ENCODE results near the gene GPC5. TPM values are rescaled to one million over a fixed set of nuclear protein-coding genes. Genes with fewer than 3 reads are reported as not detected.

The GPC5 gene
- total and polyA plus RNA-seq, 10 donors: 0.04 to 0.83 (median 0.26) TPM; not detected in 3

GRCh38 chr13:92312823-92313222 is 914.4 kb downstream of the GPC5 start:
- no peak overlapping the region for H3K27ac ChIP-seq
- WGBS, 5 donors: 88 to 95% (median 92%) methylated on average over 2 of the region's 2 CpGs
- H3K4me1 ChIP-seq: no peaks in the 10 kb centered on the region
- no peak overlapping the region for H3K4me3 ChIP-seq
- TF ChIP-seq POLR2AphosphoS5 (IDR thresholded peaks at IDR 0.05) (no peak), CTCF (IDR thresholded peaks at IDR 0.05 in 8 of 11, conservative IDR thresholded peaks at IDR 0.05 in 3 of 11) (no peak), POLR2A (IDR thresholded peaks at IDR 0.05) (no peak)
- no peaks in the 10 kb centered on the region for H3K36me3 ChIP-seq
- H3K9me3 ChIP-seq: peaks cover 0 to 4% (median 0%) of the 10 kb centered on the region in 8 donors
- DNase-seq: no peak
- no peaks in the 10 kb centered on the region for H3K27me3 ChIP-seq (replicated peaks in 1 of 7)
- intact Hi-C loops (cut with DNase I; ENCODE audit: low total_unique reads): no loop called here

GRCh38 chr13:92313382-92313781 is 915.0 kb downstream of the GPC5 start:
- no peak overlapping the region for H3K4me3 ChIP-seq
- no peak overlapping the region for H3K27ac ChIP-seq
- TF ChIP-seq POLR2AphosphoS5 (IDR thresholded peaks at IDR 0.05): no peak
- no peak for TF ChIP-seq POLR2A (IDR thresholded peaks at IDR 0.05)
- TF ChIP-seq CTCF (IDR thresholded peaks at IDR 0.05 in 8 of 11, conservative IDR thresholded peaks at IDR 0.05 in 3 of 11): no peak
- H3K9me3 ChIP-seq: peaks cover 0 to 4% (median 0%) of the 10 kb centered on the region in 8 donors
- no peak for DNase-seq
- intact Hi-C loops (cut with DNase I; ENCODE audit: low total_unique reads): no loop called here
- no peaks in the 10 kb centered on the region for H3K4me1 ChIP-seq
- WGBS, 5 donors: 64 to 70% (median 66%) methylated on average over 2 of the region's 2 CpGs
- no peaks in the 10 kb centered on the region for H3K27me3 ChIP-seq (replicated peaks in 1 of 7)
- no peaks in the 10 kb centered on the region for H3K36me3 ChIP-seq

GRCh38 chr13:92315265-92315664 is 916.8 kb downstream of the GPC5 start:
- Histone ChIP-seq H3K9me3 (peaks cover 0 to 4% (median 0%) of the 10 kb centered on the region in 8 donors), H3K27me3 (replicated peaks in 1 of 7) (no peaks in the 10 kb centered on the region), H3K4me1 (no peaks in the 10 kb centered on the region), H3K36me3 (no peaks in the 10 kb centered on the region), H3K27ac (no peak overlapping the region), H3K4me3 (no peak overlapping the region)
- WGBS, 5 donors: 57 to 79% (median 71%) methylated on average over 2 of the region's 2 CpGs
- no peak for DNase-seq
- intact Hi-C loops (cut with DNase I; ENCODE audit: low total_unique reads): no loop called here
- TF ChIP-seq POLR2AphosphoS5 (IDR thresholded peaks at IDR 0.05) (no peak), CTCF (IDR thresholded peaks at IDR 0.05 in 8 of 11, conservative IDR thresholded peaks at IDR 0.05 in 3 of 11) (no peak), POLR2A (IDR thresholded peaks at IDR 0.05) (no peak)

GRCh38 chr13:92316030-92316429 is 917.6 kb downstream of the GPC5 start:
- H3K27ac ChIP-seq: no peak overlapping the region
- DNase-seq: no peak
- H3K9me3 ChIP-seq: peaks cover 0 to 2% (median 0%) of the 10 kb centered on the region in 8 donors
- H3K27me3 ChIP-seq (replicated peaks in 1 of 7): no peaks in the 10 kb centered on the region
- no peaks in the 10 kb centered on the region for H3K4me1 ChIP-seq
- intact Hi-C loops (cut with DNase I; ENCODE audit: low total_unique reads): no loop called here
- no peak overlapping the region for H3K4me3 ChIP-seq
- H3K36me3 ChIP-seq: no peaks in the 10 kb centered on the region
- WGBS, 5 donors: 79 to 95% (median 85%) methylated on average over 2 of the region's 2 CpGs
- TF ChIP-seq POLR2AphosphoS5 (IDR thresholded peaks at IDR 0.05) (no peak), POLR2A (IDR thresholded peaks at IDR 0.05) (no peak), CTCF (IDR thresholded peaks at IDR 0.05 in 8 of 11, conservative IDR thresholded peaks at IDR 0.05 in 3 of 11) (no peak)

All from spleen (tissue), 11 donors.